SK-N-SH (cell line): ENCODE data around the gene TMEM198. TPM values are rescaled to one million over a fixed set of nuclear protein-coding genes. Genes with fewer than 3 reads are reported as not detected.
A peak's percentile ranks its signal among the peaks of the same experiment; 100 is the strongest.

Source experiments
- CTCF ChIA-PET: fragments of 300-600, 350-600 bp; formaldehyde crosslinking; extraction: SDS; loops from one replicate; lab custom pipeline; 2021; lab: Yijun Ruan, JAX
- POLR2A ChIA-PET: fragments of 350-600 bp; sonication (Branson Sonifier 250); formaldehyde crosslinking; extraction: SDS; loops from one replicate; lab custom pipeline; 2020; ENCODE audit warnings: antibody characterized with exemption, inconsistent platforms; lab: Yijun Ruan, JAX
- DNase-seq: peaks from one replicate; pipeline ENCODE4 v3.0.0; 2012
- H2AFZ ChIP-seq: fragments of 200-600 bp; sonication (generic); 2 replicates; pipeline ENCODE4 v1.8.1; 2016; ENCODE audit warnings: antibody characterized with exemption, mild to moderate bottlenecking, low read depth
- H3F3A ChIP-seq: fragments of 200-600 bp; sonication (generic); replicated peaks from 2 replicates; pipeline ENCODE3; 2016; ENCODE audit warnings: antibody characterized with exemption, mild to moderate bottlenecking; ENCODE audit not compliant: insufficient read depth
- H3K27ac ChIP-seq, 2 experiments: fragments of 200-500 bp in 1 of 2; fragments of 200-600 bp in 1 of 2; sonication (Bioruptor generic) in 1 of 2; sonication (generic), shearing (Covaris generic) in 1 of 2; 2 replicates each; pipeline versions ENCODE4 v1.5.1 to v1.6.1; 2014 to 2016; ENCODE audit warnings: low read depth in 2 of 2, inconsistent platforms in 1 of 2, low read length in 1 of 2, mild to moderate bottlenecking in 1 of 2, mixed read lengths in 1 of 2
- H3K27me3 ChIP-seq: fragments of 200-600 bp; sonication (generic), shearing (Covaris generic); 2 replicates; pipeline ENCODE4 v1.6.1; 2016; ENCODE audit warnings: mixed run types; ENCODE audit not compliant: insufficient read depth
- H3K36me3 ChIP-seq, 2 experiments: fragments of 200-500 bp in 1 of 2; fragments of 200-600 bp in 1 of 2; sonication (Bioruptor generic) in 1 of 2; sonication (generic) in 1 of 2; replicated peaks in 1 of 2; 2 replicates each; pipeline versions ENCODE3 to v1.5.1; 2014 to 2016; ENCODE audit warnings: low read length in 1 of 2, mild to moderate bottlenecking in 1 of 2; ENCODE audit not compliant: insufficient read depth in 2 of 2, control insufficient read depth in 1 of 2
- H3K4me1 ChIP-seq, 2 experiments: fragments of 200-500 bp in 1 of 2; fragments of 200-600 bp in 1 of 2; sonication (Bioruptor generic) in 1 of 2; sonication (generic), shearing (Covaris generic) in 1 of 2; 2 replicates each; pipeline versions ENCODE4 v1.5.1 to v1.6.1; 2014 to 2016; ENCODE audit warnings: low read depth in 1 of 2, low read length in 1 of 2, mixed run types in 1 of 2; ENCODE audit not compliant: insufficient read depth in 2 of 2, control insufficient read depth in 1 of 2
- H3K4me2 ChIP-seq: fragments of 200-600 bp; sonication (generic), shearing (Covaris generic); 2 replicates; pipeline ENCODE4 v1.6.1; 2017; ENCODE audit warnings: mixed run types
- H3K4me3 ChIP-seq, 2 experiments: fragments of 200-500 bp in 1 of 2; fragments of 200-600 bp in 1 of 2; sonication (Bioruptor generic) in 1 of 2; sonication (generic), shearing (Covaris generic) in 1 of 2; 2 replicates each; pipeline versions ENCODE4 v1.5.1 to v1.8.1; 2014 to 2016; ENCODE audit warnings: low read depth in 2 of 2, inconsistent platforms in 1 of 2, low read length in 1 of 2, mild to moderate bottlenecking in 1 of 2, mixed read lengths in 1 of 2, moderate library complexity in 1 of 2
- H3K79me2 ChIP-seq: fragments of 200-600 bp; sonication (generic); 2 replicates; pipeline ENCODE4 v1.8.1; 2017; ENCODE audit warnings: mild to moderate bottlenecking; ENCODE audit not compliant: insufficient read depth
- H3K9ac ChIP-seq: fragments of 200-600 bp; sonication (generic); 2 replicates; pipeline ENCODE4 v1.6.1; 2017; ENCODE audit warnings: mixed run types
- H3K9me2 ChIP-seq: fragments of 200-600 bp; sonication (generic); 2 replicates; pipeline ENCODE4 v1.6.1; 2017; ENCODE audit warnings: mixed run types
- H3K9me3 ChIP-seq: fragments of 200-600 bp; sonication (generic); 2 replicates; pipeline ENCODE4 v1.6.1; 2017; ENCODE audit warnings: mixed run types, mild to moderate bottlenecking, moderate library complexity
- H4K20me1 ChIP-seq: fragments of 200-600 bp; sonication (generic); 2 replicates; pipeline ENCODE4 v1.6.1; 2017; ENCODE audit warnings: mild to moderate bottlenecking, mixed run types; ENCODE audit not compliant: insufficient read depth
- CHD2 ChIP-seq: fragments of 150-350 bp; IDR thresholded peaks from 2 replicates; pipeline ENCODE4 v1.6.1; 2018; ENCODE audit warnings: low read length; ENCODE audit not compliant: partially characterized antibody
- CTCF ChIP-seq: fragments of 200-600 bp; sonication (generic); IDR thresholded peaks from 2 replicates; pipeline ENCODE4 v1.6.1; 2017; ENCODE audit warnings: antibody characterized with exemption, mild to moderate bottlenecking, moderate library complexity
- ELF1 ChIP-seq: IDR thresholded peaks from 2 replicates; pipeline ENCODE4 v1.4.0; 2012
- EP300 ChIP-seq, 2 experiments: IDR thresholded peaks; 2 replicates each; pipeline versions ENCODE4 v1.4.0 to v1.6.1; 2012; ENCODE audit warnings: borderline replicate concordance in 1 of 2, low read depth in 1 of 2, low read length in 1 of 2
- GABPA ChIP-seq: IDR thresholded peaks from 2 replicates; pipeline ENCODE4 v1.4.0; 2012; ENCODE audit warnings: low read depth, mild to moderate bottlenecking
- IRF3 ChIP-seq: fragments of 150-350 bp; IDR thresholded peaks from 2 replicates; pipeline ENCODE4 v1.6.1; 2016; ENCODE audit warnings: mild to moderate bottlenecking, low read depth, low read length
- MXI1 ChIP-seq: IDR thresholded peaks from 2 replicates; pipeline ENCODE4 v1.6.1; 2012; ENCODE audit warnings: mild to moderate bottlenecking, low read depth, low read length, improper control_type of control experiment
- NFIC ChIP-seq: IDR thresholded peaks from 2 replicates; pipeline ENCODE4 v1.4.0; 2012; ENCODE audit warnings: borderline replicate concordance
- NRF1 ChIP-seq: IDR thresholded peaks from 2 replicates; pipeline ENCODE4 v1.6.1; 2012; ENCODE audit warnings: low read depth, mild to moderate bottlenecking, low read length
- PBX3 ChIP-seq: IDR thresholded peaks from 2 replicates; pipeline ENCODE4; 2012
- POLR2AphosphoS5 ChIP-seq: IDR thresholded peaks from 2 replicates; pipeline ENCODE4 v1.6.1; 2012; ENCODE audit warnings: low read depth, low read length
- RCOR1 ChIP-seq: fragments of 150-350 bp; IDR thresholded peaks from 2 replicates; pipeline ENCODE4 v1.6.1; 2017; ENCODE audit warnings: antibody characterized with exemption, low read length
- REST ChIP-seq: IDR thresholded peaks from 2 replicates; pipeline ENCODE4 v1.6.1; 2012; ENCODE audit warnings: mild to moderate bottlenecking, low read depth, low read length, moderate library complexity
- RFX5 ChIP-seq: IDR thresholded peaks from 2 replicates; pipeline ENCODE4 v1.6.1; 2012; ENCODE audit warnings: mild to moderate bottlenecking, improper control_type of control experiment, low read length
- SIN3A ChIP-seq: IDR thresholded peaks from 2 replicates; pipeline ENCODE4 v1.6.1; 2012; ENCODE audit warnings: low read depth, mild to moderate bottlenecking, low read length, moderate library complexity, borderline replicate concordance
- TAF1 ChIP-seq: IDR thresholded peaks from 2 replicates; pipeline ENCODE4 v1.6.1; 2012; ENCODE audit warnings: low read depth, mild to moderate bottlenecking, low read length, moderate library complexity, borderline replicate concordance
- ZBTB33 ChIP-seq: IDR thresholded peaks from 2 replicates; pipeline ENCODE4 v1.4.0; 2012; ENCODE audit warnings: low read depth, borderline replicate concordance
- WGBS: methylation state at CpG from one replicate; pipeline ENCODE4 v1.1.6; 2017; ENCODE audit warnings: low lambda C conversion rate; 5-methylcytosine and 5-hydroxymethylcytosine counted together
- polyA plus RNA-seq, 3 experiments: library from polyadenylated mRNA; depleted of rRNA; stranded (reverse); fragments of >200 nt; gene quantifications; 2 replicates each; pipeline ENCODE4 v1.2.3, GENCODE V29; 2012

TMEM198 gene
- polyA plus RNA-seq (2012; rRNA removed) = 4.7 and 7.0 TPM in 2 replicates
- 1.0 and 1.7 TPM in 2 replicates for polyA plus RNA-seq (2012; cell fraction: cytosol; rRNA removed)
- 43.9 and 63.2 TPM in 2 replicates for polyA plus RNA-seq (2012; cell fraction: nucleus; rRNA removed)

- Histone ChIP-seq H4K20me1 (peaks cover 20% of the 10 kb centered on the region), H3K36me3 (peaks cover 9 to 29% of the 10 kb centered on the region in 2 experiments), H3K79me2 (peaks cover 13% of the 10 kb centered on the region), H3K9me3 (no peaks in the 10 kb centered on the region), H3K27me3 (no peaks in the 10 kb centered on the region), H3K4me1 (peaks cover 7 to 30% of the 10 kb centered on the region in 2 experiments; a peak in 2 of 4 replicates), H3F3A (peaks cover 6% of the 10 kb centered on the region), H3K4me3 (peak within 1 kb of the TSS; percentile 62 to 86), H3K4me2 (peak within 1 kb of the TSS; percentile 97), H3K27ac (peak within 1 kb of the TSS; percentile 73 to 77), H3K9me2 (no peaks in the 10 kb centered on the region), H3K9ac (peak within 1 kb of the TSS; percentile 75), H2AFZ (peak within 1 kb of the TSS; percentile 92)
- POLR2A ChIA-PET = interaction anchor here (1.0 to 1.9 kb wide), 6 partner anchors 9 to 54 kb away, joined by 3 to 14 read pairs (median 9); partner anchors contain the start of genes GMPPA, INHA, OBSL1 and STK11IP
- CTCF ChIA-PET = interaction anchor here (0.6 to 62.1 kb wide), 15 partner anchors 9 to 266 kb away, joined by 3 to 2824 read pairs (median 7); partner anchors contain the start of genes ASIC4, GMPPA and STK11IP
- TF ChIP-seq RFX5 (peak; percentile 74), TAF1 (peak; percentile 66; the same call in 1 of the 2 replicates), PBX3 (peak; percentile 79), CHD2 (peak; percentile 69), CTCF (no peak), MXI1 (peak; percentile 81), ZBTB33 (no peak), ELF1 (peak; percentile 49; the same call in 1 of the 2 replicates), IRF3 (0 out of 2 replicates have a peak, but pooled peaks have one; percentile 19), GABPA (peak; percentile 78), POLR2AphosphoS5 (peak; percentile 63; the same call in 1 of the 2 replicates), NFIC (no peak), NRF1 (peak; percentile 67), RCOR1 (peak; percentile 63; the same call in 1 of the 2 replicates), EP300 (IDR thresholded peaks at IDR 0.05; ENCODE audit: borderline replicate concordance in 1 of 2, low read depth in 1 of 2, low read length in 1 of 2) (no peak), REST (peak; percentile 98), SIN3A (peak; percentile 65; the same call in 1 of the 2 replicates)
- WGBS = 2% methylated on average over 34 of the region's 75 CpGs
- DNase-seq = peak; percentile 100
Observed at GRCh38 chr2:219543596-219544358, at the start of gene TMEM198, which contains the start of gene CHPF. Gene TMEM198, plus strand, starts transcription at chr2:219544028. Its CDS starts 700 bp downstream, at chr2:219544728. Gene CHPF, minus strand, starts transcription at chr2:219543809. Its CDS starts 271 bp downstream, at chr2:219543538.
